NK-92 (cell line): Measurements from ENCODE around the gene ATP8A2.

Experiments
- DNase-seq: peaks from one replicate; lab custom pipeline; 2025; ENCODE audit not compliant: unreplicated experiment; lab: John Stamatoyannopoulos, UW

Gene ATP8A2

GRCh38 chr13:25846222-25846984 is 474.6 kb downstream of the ATP8A2 start:
- DNase-seq, result no peak

DNA sequence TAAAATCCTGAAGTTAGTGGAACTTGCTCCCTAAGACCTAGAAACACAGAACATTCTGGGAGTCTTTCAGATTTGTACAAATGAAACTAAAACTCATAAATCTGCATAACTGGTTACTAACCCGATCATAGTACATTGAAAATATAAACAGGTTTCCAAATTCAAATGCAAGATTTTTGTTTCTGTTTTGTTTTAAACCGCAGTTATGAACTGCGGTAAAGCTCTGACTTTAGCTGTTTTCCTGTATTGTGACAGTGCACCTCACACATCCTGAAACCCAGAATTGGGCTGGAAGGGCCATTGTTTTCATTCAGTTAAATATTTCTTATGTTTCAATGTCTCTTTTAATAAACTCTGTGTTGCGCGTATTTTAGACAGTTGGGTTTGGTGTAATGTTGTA is 475.4 kb downstream of the ATP8A2 start:
- no peak for DNase-seq

DNA sequence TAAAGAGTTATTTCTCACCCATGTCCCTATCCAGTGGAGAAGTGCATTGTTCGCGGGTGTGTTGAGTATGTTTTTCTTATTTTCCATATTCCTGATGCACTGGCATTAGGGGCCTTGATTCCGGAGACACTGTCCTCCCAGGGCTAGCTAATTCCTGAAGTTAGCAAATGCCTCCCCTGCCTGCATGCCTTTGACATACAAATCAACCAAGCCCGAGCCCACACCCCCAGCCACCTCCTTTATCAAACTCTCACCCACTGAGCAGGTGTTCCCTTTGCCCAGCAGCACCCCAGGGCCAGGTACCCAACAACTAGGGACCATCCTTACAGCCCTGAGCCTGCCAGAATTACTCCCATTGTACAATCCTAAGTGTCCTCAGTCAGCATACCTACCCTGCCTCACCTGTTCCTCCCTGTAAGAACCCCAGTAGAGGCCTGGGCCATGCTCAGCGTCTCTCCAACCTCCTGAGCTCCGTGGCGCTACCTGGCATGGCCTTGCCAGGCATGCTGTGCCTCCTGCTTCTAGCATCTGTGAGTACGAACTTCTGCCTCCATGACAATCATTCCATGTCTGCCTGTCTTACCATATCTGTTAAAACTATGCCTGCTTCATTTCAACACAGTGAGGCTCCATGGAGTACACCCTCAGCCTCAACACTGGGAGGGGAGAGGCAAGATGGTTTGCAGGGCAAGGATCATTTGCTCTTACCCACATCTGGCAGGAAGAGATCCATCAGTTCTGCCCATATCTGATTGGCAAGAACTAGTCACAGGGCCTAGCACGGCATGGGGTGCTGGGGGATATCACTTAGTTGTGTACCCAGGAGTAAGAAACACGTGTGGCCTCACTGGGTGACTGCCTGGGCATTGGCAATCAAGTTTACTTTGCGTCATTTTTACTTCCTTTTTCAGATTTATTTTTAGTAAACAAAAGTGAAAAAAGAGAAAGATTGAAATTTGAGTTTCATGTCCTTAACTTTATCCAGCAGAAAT is 476.2 kb downstream of the ATP8A2 start:
- no peak for DNase-seq

DNA sequence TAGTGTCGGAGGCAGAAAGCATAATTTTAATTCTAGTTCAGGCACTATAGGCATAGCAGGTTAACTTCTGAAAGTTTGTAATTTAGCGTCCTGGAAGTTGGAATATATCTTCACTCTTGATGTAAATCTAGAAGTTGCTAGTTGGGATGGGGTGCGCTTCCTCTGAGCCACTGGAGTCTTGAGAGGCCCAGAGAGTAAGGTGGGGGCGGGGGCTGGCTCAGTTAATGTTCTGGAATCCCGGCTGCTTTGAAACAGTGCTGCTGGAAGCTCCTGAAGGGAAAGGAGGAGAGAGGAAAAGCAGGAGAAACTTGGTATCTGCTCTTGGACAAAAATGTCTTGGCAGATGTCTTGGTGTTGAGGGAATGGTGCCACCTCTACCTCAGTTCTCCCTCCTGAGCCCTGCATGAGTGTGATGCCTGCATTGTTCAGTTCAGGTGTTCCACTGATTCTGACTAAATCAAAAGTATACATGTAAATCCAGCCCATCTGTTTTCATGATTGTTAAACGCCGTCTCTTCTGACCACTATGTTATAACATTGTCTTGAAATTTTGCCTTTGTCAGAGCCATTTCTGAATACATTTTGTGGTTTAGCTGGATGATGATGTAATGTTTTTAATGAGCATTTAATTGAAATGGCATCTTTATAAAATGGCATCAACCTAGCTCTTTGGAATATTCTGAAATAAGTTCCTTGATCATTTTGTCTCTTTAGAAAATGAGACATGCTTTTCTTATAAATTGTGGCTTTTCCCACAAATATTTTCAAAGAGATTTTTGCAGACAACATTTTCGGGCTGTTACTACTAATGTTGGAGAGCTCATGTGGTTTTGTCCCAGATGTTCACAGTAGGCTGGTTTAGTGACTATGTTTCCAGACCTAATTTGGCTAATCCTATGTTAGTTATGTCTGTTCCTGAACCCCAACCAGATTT is 477.3 kb downstream of the ATP8A2 start:
- DNase-seq, result no peak

GRCh38 chr13:25857830-25858229 is 486.1 kb downstream of the ATP8A2 start:
- no peak for DNase-seq

- no peak for DNase-seq
These were observed 487.8 kb downstream of the ATP8A2 start for GRCh38 chr13:25859528-25859927.

DNA sequence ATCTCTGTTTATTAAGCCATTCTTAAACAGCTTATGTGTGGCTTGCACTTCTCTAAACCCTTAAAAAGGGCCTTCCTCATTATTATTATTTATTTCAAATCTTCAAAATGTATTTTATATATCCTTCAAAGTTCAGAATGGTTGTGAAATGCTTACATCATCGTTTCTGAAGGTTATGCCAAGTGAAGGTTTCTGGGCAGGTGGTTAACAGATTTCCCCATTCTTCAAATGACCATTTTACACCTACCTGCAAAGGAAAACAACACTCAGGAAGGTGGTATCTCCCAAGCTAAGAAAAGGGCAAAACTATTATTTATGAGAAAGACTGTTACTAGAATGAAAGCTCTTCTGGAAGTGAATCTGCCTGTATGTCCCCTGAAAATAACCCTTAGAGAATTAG is 488.5 kb downstream of the ATP8A2 start:
- DNase-seq, result no peak

- no peak for DNase-seq
These were observed 489.1 kb downstream of the ATP8A2 start for GRCh38 chr13:25860862-25861261.

DNA sequence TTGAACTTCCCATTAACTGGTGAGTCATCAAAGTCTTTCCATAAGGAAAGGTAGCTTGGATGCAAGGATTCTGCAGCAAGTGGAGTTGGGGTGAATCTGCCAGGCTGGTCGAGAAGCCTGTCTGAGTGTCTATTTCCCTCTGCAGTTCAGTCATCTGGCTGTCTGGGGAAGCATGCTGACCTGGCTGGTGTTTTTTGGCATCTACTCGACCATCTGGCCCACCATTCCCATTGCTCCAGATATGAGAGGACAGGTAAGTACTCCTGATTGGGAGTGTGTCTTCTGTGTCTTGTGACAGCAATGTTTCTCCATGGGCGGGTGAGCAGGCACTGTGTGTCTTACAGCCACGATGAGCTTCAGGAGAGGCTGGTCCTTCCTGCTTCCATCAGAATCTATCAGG is 490.4 kb downstream of the ATP8A2 start:
- DNase-seq, result no peak

GRCh38 chr13:25864116-25864515 is 492.3 kb downstream of the ATP8A2 start:
- no peak for DNase-seq

DNA sequence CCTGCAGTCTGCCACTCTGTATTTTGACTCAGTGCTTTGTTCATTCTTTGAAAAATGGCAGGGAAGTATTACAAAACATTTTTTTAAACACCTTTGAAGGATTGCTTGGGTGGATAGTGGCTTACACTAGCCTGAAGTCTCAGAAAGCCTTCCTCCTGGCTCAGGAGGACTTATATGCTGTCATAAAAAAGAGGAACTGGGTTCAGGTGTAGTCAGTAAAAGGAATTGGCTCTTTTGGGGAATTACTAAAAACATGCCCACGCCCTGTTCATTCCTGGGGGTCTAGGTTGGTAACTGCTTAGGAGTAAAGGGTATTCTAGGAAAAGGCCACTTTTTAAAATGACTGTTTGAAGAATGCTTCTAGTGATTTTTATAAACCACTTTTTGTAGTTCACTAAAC is 493.2 kb downstream of the ATP8A2 start:
- DNase-seq, result no peak

DNA sequence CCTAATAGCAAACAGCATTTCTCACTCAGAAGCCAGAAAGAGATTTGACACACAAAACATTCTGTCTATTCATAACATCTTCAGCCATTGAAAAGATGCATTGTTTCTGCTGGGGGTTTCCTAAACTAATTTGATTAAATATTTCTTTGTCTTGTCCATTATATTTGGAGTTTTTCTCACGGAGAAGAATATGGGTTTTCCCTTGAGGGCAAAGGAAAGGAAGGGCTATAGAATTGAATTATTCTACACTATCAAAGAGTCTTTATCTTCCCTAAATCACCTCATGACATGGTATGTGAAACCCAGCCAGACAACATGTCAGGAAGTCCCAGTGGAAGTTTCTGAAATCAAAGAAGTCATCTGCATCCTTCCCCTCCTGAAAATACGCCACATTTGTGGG is 493.6 kb downstream of the ATP8A2 start:
- no peak for DNase-seq

GRCh38 chr13:25867038-25867437 is 495.3 kb downstream of the ATP8A2 start:
- no peak for DNase-seq

- no peak for DNase-seq
These were observed 496.7 kb downstream of the ATP8A2 start for GRCh38 chr13:25868490-25868889.

DNA sequence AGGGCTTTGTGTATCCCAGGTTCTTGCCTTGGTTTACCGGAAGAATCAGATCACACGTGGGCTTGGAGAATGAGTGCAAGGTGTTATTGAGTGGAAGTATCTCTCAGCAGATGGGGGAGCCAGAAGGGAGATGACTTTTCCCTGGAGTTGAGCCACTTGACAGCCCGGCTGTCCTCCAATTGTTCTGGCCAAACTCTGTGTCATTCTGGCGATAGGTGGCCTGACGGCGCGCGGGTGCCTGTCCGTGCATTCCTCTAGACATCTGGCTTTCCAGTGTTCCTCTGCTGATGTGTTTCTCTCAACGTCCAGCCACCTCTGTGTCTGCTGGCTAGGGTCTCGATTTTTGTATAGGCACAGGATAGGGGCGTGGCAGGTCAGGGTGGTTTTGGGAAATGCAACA is 498.2 kb downstream of the ATP8A2 start:
- no peak for DNase-seq

GRCh38 chr13:25871389-25872125 is 499.8 kb downstream of the ATP8A2 start:
- no peak for DNase-seq

DNA sequence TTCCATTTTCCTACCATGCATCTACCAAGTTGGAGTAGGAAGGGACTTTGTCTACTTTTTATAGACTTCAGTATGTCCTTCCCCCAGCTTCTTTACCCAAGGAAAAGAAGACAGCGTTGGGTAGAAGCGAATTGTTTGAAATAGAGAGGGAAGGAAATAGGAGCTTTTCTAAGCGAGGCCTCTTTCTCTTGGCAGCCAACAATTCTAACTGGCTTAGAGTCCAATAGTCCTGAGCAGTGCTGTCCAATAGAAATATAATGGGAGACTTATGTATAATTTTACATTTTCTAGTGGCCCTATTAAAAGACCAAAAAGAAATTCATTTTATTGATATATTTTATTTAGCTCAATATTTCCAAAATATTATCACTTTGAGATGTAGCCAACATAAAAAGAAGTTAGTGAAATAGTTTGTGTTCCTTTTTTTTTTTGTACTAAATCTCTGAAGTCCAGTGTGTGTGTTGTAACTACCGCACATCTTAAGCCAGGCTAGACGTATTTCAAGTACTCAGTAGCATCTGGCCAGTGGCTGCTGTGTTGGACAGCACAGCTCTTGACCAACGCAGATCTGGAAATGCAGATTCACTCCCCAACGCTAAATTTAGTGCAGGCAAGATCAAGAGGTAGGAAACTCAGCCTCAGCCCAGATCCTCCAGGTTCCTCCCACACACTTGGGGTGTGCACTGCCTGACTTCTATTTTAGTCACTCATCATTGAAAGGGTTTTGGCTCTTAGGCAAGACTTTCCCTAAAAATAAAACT is 500.9 kb downstream of the ATP8A2 start:
- DNase-seq, result no peak

GRCh38 chr13:25873242-25873612 is 501.5 kb downstream of the ATP8A2 start:
- no peak for DNase-seq

- no peak for DNase-seq
These were observed 502.4 kb downstream of the ATP8A2 start for GRCh38 chr13:25874064-25874737.
